Ishikawa (cell line): ENCODE measurements around the gene AMPH.

ENCODE experiments used
- CEBPB ChIP-seq: IDR thresholded peaks from 2 replicates; pipeline ENCODE4 v1.6.1; 2012
- CREB1 ChIP-seq: IDR thresholded peaks from 2 replicates; pipeline ENCODE4 v1.6.1; 2012; ENCODE audit warnings: low read depth
- EGR1 ChIP-seq: IDR thresholded peaks from 2 replicates; pipeline ENCODE4 v1.6.1; 2012
- EP300 ChIP-seq: IDR thresholded peaks from 2 replicates; pipeline ENCODE4 v1.6.1; 2012; ENCODE audit warnings: borderline replicate concordance
- FOXM1 ChIP-seq: IDR thresholded peaks from 2 replicates; pipeline ENCODE4 v1.6.1; 2012; ENCODE audit warnings: low read depth, borderline replicate concordance
- RAD21 ChIP-seq: IDR thresholded peaks from 2 replicates; pipeline ENCODE4 v1.6.1; 2012; ENCODE audit warnings: low read depth
- REST ChIP-seq: IDR thresholded peaks from 2 replicates; pipeline ENCODE4 v1.6.1; 2012; ENCODE audit warnings: low read depth, mild to moderate bottlenecking
- TAF1 ChIP-seq: IDR thresholded peaks from 2 replicates; pipeline ENCODE4 v1.6.1; 2012; ENCODE audit warnings: low read depth, mild to moderate bottlenecking
- TCF12 ChIP-seq: IDR thresholded peaks from 2 replicates; pipeline ENCODE4 v1.6.1; 2012; ENCODE audit warnings: low read depth
- TEAD4 ChIP-seq: IDR thresholded peaks from 2 replicates; pipeline ENCODE4 v1.6.1; 2012
- YY1 ChIP-seq: IDR thresholded peaks from 2 replicates; pipeline ENCODE4 v1.6.1; 2012; ENCODE audit warnings: low read depth
- ZBTB7A ChIP-seq: IDR thresholded peaks from 2 replicates; pipeline ENCODE4 v1.6.1; 2012; ENCODE audit warnings: low read depth
- TF ChIP-seq, protein P1 (sequence below): IDR thresholded peaks from 2 replicates; pipeline ENCODE4 v1.6.1; 2012

DNA sequence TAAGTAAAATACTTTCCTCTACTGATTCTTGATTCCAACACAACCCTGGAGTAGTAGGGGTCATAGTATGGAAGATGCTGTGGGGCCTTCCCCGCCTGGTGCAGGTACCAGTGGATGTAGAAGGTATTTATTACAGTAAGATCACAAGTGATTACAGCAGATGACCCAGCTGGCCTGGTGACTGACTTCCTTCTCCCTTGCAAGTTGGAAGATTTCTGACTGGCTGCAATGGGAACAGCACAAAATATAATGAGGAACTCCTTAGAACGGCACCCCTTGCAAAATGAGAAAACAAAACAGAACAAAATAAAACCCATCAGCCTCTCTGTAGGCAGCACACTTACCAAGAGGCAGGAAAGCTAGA is 296.1 kb downstream of the AMPH start:
- TF ChIP-seq YY1, result no peak
- no peak for TF ChIP-seq EGR1
- no peak for TF ChIP-seq EP300
- TF ChIP-seq REST, result no peak
- no peak for TF ChIP-seq CEBPB
- no peak for TF ChIP-seq RAD21
- no peak for TF ChIP-seq FOXM1
- no peak for TF ChIP-seq TAF1
- no peak for TF ChIP-seq CREB1
- TF ChIP-seq TEAD4, result no peak
- no peak for TF ChIP-seq ZBTB7A
- no peak for TF ChIP-seq TCF12
- TF ChIP-seq, protein P1, sequence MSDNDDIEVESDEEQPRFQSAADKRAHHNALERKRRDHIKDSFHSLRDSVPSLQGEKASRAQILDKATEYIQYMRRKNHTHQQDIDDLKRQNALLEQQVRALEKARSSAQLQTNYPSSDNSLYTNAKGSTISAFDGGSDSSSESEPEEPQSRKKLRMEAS, result no peak
